ACC112 (cell line): ENCODE data around the gene TMEM201.

ENCODE experiments used
- H2AFZ ChIP-seq: fragments of 200-600 bp; sonication (generic); one replicate; pipeline ENCODE4 v1.6.0; 2017; ENCODE audit warnings: antibody characterized with exemption, low read length; ENCODE audit not compliant: unreplicated experiment
- H3K27ac ChIP-seq: fragments of 200-600 bp; sonication (generic); 2 replicates; pipeline ENCODE4 v1.5.1; 2014; ENCODE audit warnings: low read depth, mild to moderate bottlenecking, antibody characterized with exemption, low read length, moderate library complexity
- H3K27me3 ChIP-seq: fragments of 200-600 bp; sonication (generic); 2 replicates; pipeline ENCODE4 v1.6.1; 2014; ENCODE audit warnings: mild to moderate bottlenecking, antibody characterized with exemption, low read length, moderate library complexity, mixed read lengths; ENCODE audit not compliant: insufficient read depth
- H3K36me3 ChIP-seq: fragments of 200-600 bp; sonication (generic); 2 replicates; pipeline ENCODE4 v1.6.1; 2016; ENCODE audit warnings: mild to moderate bottlenecking, antibody characterized with exemption, low read length, moderate library complexity, mixed read lengths; ENCODE audit not compliant: insufficient read depth
- H3K4me1 ChIP-seq: fragments of 200-600 bp; sonication (generic); one replicate; pipeline ENCODE4 v1.6.1; 2016; ENCODE audit warnings: low read length, mixed read lengths; ENCODE audit not compliant: insufficient read depth, unreplicated experiment, control insufficient read depth
- H3K4me3 ChIP-seq: fragments of 200-600 bp; sonication (generic); 2 replicates; pipeline ENCODE4 v1.5.1; 2014; ENCODE audit warnings: mild to moderate bottlenecking, low read depth, low read length
- H3K79me2 ChIP-seq: fragments of 200-600 bp; sonication (generic); one replicate; pipeline ENCODE4 v1.6.0; 2016; ENCODE audit warnings: low read length; ENCODE audit not compliant: control insufficient read depth, unreplicated experiment, insufficient read depth

TMEM201 gene

GRCh38 chr1:9609998-9610397, 21.3 kb downstream of the TMEM201 start:
- H2AFZ ChIP-seq, result no peak overlapping the region
- no peaks in the 10 kb centered on the region for H3K4me1 ChIP-seq
- H3K27me3 ChIP-seq, result no peaks in the 10 kb centered on the region
- H3K27ac ChIP-seq, result no peak overlapping the region
- H3K79me2 ChIP-seq, result no peaks in the 10 kb centered on the region
- H3K4me3 ChIP-seq, result no peak overlapping the region
- no peaks in the 10 kb centered on the region for H3K36me3 ChIP-seq

GRCh38 chr1:9610548-9610947, 21.8 kb downstream of the TMEM201 start:
- Histone ChIP-seq H3K36me3 (no peaks in the 10 kb centered on the region), H3K4me1 (no peaks in the 10 kb centered on the region), H3K4me3 (no peak overlapping the region), H3K79me2 (no peaks in the 10 kb centered on the region), H3K27me3 (no peaks in the 10 kb centered on the region), H2AFZ (no peak overlapping the region), H3K27ac (no peak overlapping the region)

GRCh38 chr1:9611716-9612115, 23.0 kb downstream of the TMEM201 start:
- no peaks in the 10 kb centered on the region for H3K36me3 ChIP-seq
- H3K27ac ChIP-seq, result no peak overlapping the region
- no peaks in the 10 kb centered on the region for H3K27me3 ChIP-seq
- no peak overlapping the region for H2AFZ ChIP-seq
- no peaks in the 10 kb centered on the region for H3K79me2 ChIP-seq
- no peak overlapping the region for H3K4me3 ChIP-seq
- no peaks in the 10 kb centered on the region for H3K4me1 ChIP-seq

GRCh38 chr1:9612162-9612845, 23.6 kb downstream of the TMEM201 start:
- H3K4me3 ChIP-seq, result no peak overlapping the region
- H3K79me2 ChIP-seq, result no peaks in the 10 kb centered on the region
- no peak overlapping the region for H3K27ac ChIP-seq
- no peaks in the 10 kb centered on the region for H3K27me3 ChIP-seq
- no peaks in the 10 kb centered on the region for H3K36me3 ChIP-seq
- no peaks in the 10 kb centered on the region for H3K4me1 ChIP-seq
- H2AFZ ChIP-seq, result no peak overlapping the region

GRCh38 chr1:9612871-9613624, 24.3 kb downstream of the TMEM201 start:
- H3K4me3 ChIP-seq, result no peak overlapping the region
- H3K79me2 ChIP-seq, result no peaks in the 10 kb centered on the region
- no peak overlapping the region for H2AFZ ChIP-seq
- no peak overlapping the region for H3K27ac ChIP-seq
- no peaks in the 10 kb centered on the region for H3K36me3 ChIP-seq
- H3K4me1 ChIP-seq, result no peaks in the 10 kb centered on the region
- H3K27me3 ChIP-seq, result no peaks in the 10 kb centered on the region

GRCh38 chr1:9613625-9614299, 25.1 kb downstream of the TMEM201 start:
- no peaks in the 10 kb centered on the region for H3K79me2 ChIP-seq
- H3K27me3 ChIP-seq, result no peaks in the 10 kb centered on the region
- no peaks in the 10 kb centered on the region for H3K4me1 ChIP-seq
- no peaks in the 10 kb centered on the region for H3K36me3 ChIP-seq
- no peak overlapping the region for H2AFZ ChIP-seq
- H3K27ac ChIP-seq, result no peak overlapping the region
- no peak overlapping the region for H3K4me3 ChIP-seq

- H3K4me3 ChIP-seq, result no peak overlapping the region
- H3K79me2 ChIP-seq, result no peaks in the 10 kb centered on the region
- H2AFZ ChIP-seq, result no peak overlapping the region
- no peak overlapping the region for H3K27ac ChIP-seq
- no peaks in the 10 kb centered on the region for H3K4me1 ChIP-seq
- H3K36me3 ChIP-seq, result no peaks in the 10 kb centered on the region
- no peaks in the 10 kb centered on the region for H3K27me3 ChIP-seq
Measured at GRCh38 chr1:9615316-9616063, 26.8 kb downstream of the TMEM201 start.

GRCh38 chr1:9618909-9619679, 30.4 kb downstream of the TMEM201 start:
- no peaks in the 10 kb centered on the region for H3K27me3 ChIP-seq
- no peaks in the 10 kb centered on the region for H3K36me3 ChIP-seq
- H3K79me2 ChIP-seq, result no peaks in the 10 kb centered on the region
- no peak overlapping the region for H3K27ac ChIP-seq
- no peak overlapping the region for H3K4me3 ChIP-seq
- H3K4me1 ChIP-seq, result no peaks in the 10 kb centered on the region
- H2AFZ ChIP-seq, result no peak overlapping the region

GRCh38 chr1:9621032-9621431, 32.3 kb downstream of the TMEM201 start:
- Histone ChIP-seq H3K4me1 (no peaks in the 10 kb centered on the region), H3K27me3 (no peaks in the 10 kb centered on the region), H3K36me3 (no peaks in the 10 kb centered on the region), H3K79me2 (no peaks in the 10 kb centered on the region), H3K27ac (no peak overlapping the region), H3K4me3 (no peak overlapping the region), H2AFZ (no peak overlapping the region)

GRCh38 chr1:9624081-9624480, 35.4 kb downstream of the TMEM201 start:
- no peaks in the 10 kb centered on the region for H3K36me3 ChIP-seq
- no peak overlapping the region for H3K27ac ChIP-seq
- H3K27me3 ChIP-seq, result no peaks in the 10 kb centered on the region
- no peaks in the 10 kb centered on the region for H3K79me2 ChIP-seq
- H3K4me1 ChIP-seq, result no peaks in the 10 kb centered on the region
- H2AFZ ChIP-seq, result no peak overlapping the region
- H3K4me3 ChIP-seq, result no peak overlapping the region
